Prostate gland (tissue), 2 donors: ENCODE data around the gene TMEM143.

Experiments
- CTCF ChIP-seq, 4 experiments: fragments of 200-600 bp in 2 of 4; fragments of 450-650 bp in 2 of 4; sonication (generic) in 2 of 4; IDR thresholded peaks; 1 replicate in 3 of 4; 2 replicates in 1 of 4; pipeline ENCODE4 v1.5.1; 2016 to 2019; ENCODE audit warnings: antibody characterized with exemption in 4 of 4, mild to moderate bottlenecking in 2 of 4, moderate library complexity in 2 of 4
- POLR2A ChIP-seq: fragments of 450-650 bp; IDR thresholded peaks from one replicate; pipeline ENCODE4 v1.6.1; 2016; ENCODE audit warnings: antibody characterized with exemption, mild to moderate bottlenecking
- POLR2AphosphoS5 ChIP-seq: sonication (generic); formaldehyde crosslinking; IDR thresholded peaks from one replicate; pipeline ENCODE4 v1.6.1; 2017; ENCODE audit warnings: antibody characterized with exemption

GRCh38 chr19:48398102-48398374 lies 34.3 kb upstream of the TMEM143 start:
- TF ChIP-seq CTCF (IDR thresholded peaks at IDR 0.05) (no peak), POLR2A (no peak), POLR2AphosphoS5 (no peak)
